SJCRH30 (cell line): ENCODE measurements around the gene TMEM175. TPM values are rescaled to one million over a fixed set of nuclear protein-coding genes. Genes with fewer than 3 reads are reported as not detected.
"Not testable (repeated sequence)": the region's sequence is repeated elsewhere in the genome, so short reads cannot be mapped to it uniquely, and the experiment has no call there.

Experiments used
- DNase-seq, 2 experiments: peaks; one replicate each; pipeline ENCODE4 v3.0.0-alpha.2; 2015 to 2020
- H3K27ac ChIP-seq: fragments of 250-450 bp; sonication (Bioruptor Pico); 2 replicates; pipeline ENCODE4 v1.5.1; 2020; ENCODE audit warnings: mild to moderate bottlenecking, moderate library complexity
- H3K27me3 ChIP-seq: fragments of 250-450 bp; sonication (Bioruptor Pico); 2 replicates; pipeline ENCODE4 v1.5.1; 2020; ENCODE audit warnings: mild to moderate bottlenecking, moderate library complexity
- H3K36me3 ChIP-seq: fragments of 250-450 bp; sonication (Bioruptor Pico); 2 replicates; pipeline ENCODE4 v1.5.1; 2020; ENCODE audit warnings: mild to moderate bottlenecking, moderate library complexity
- H3K4me1 ChIP-seq: fragments of 250-450 bp; sonication (Bioruptor Pico); 2 replicates; pipeline ENCODE4 v1.5.1; 2020; ENCODE audit warnings: mild to moderate bottlenecking, moderate library complexity
- H3K4me3 ChIP-seq: fragments of 250-450 bp; sonication (Bioruptor Pico); 2 replicates; pipeline ENCODE4 v1.5.1; 2020; ENCODE audit warnings: mild to moderate bottlenecking, moderate library complexity
- H3K9me3 ChIP-seq: fragments of 250-450 bp; sonication (Bioruptor Pico); replicated peaks from 2 replicates; pipeline ENCODE4 v1.5.1; 2020; ENCODE audit warnings: mild to moderate bottlenecking, moderate library complexity
- total RNA-seq: library from RNA; depleted of rRNA; stranded (reverse); fragments of >200 nt; shearing (Covaris generic); gene quantifications from 2 replicates; pipeline ENCODE4 v1.2.3, GENCODE V29; 2014

TMEM175 gene
- total RNA-seq, 1 experiment from 2014 or later: 6.8 TPM

DNA sequence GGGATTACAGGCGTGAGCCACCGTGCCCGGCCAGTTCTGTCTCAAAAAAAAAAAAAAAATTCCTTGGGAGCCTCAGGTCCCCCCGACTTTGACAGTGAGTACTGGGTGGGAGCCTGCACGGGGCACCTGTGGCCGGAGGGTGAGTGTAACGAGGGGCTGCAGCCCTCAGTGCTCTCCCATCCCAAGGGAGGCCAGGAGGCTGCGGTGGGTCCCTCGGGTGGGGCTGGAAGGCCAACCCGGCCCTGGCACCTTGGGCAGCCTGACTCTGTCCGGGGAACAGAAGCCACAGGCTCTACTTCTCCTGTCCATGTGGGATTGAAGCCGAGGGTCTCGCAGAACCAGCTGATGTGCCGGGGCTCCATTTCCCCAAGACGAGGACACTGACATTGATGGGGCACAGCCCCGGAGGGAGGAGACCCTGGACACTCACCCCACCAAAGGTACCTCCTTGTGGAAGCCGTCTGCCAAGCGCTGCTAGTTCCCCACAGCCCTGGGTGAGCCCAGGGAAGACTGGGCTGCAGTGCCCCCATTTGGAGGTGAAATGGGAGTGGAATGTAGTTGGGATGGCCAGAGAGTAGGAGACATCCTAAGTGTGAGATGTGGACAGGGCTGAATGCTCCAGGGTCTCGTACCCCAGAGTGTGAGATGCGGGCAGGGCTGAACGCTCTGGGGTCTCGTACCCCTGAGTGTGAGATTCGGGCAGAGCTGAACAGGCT is 63.2 kb downstream of the TMEM175 start:
- Histone ChIP-seq H3K27ac (no peak overlapping the region), H3K4me1 (no peaks in the 10 kb centered on the region; the same call in 1 of the 2 replicates), H3K4me3 (no peak overlapping the region), H3K9me3 (no peaks in the 10 kb centered on the region), H3K27me3 (peaks cover 5% of the 10 kb centered on the region; the same call in 1 of the 2 replicates), H3K36me3 (no peaks in the 10 kb centered on the region)
- DNase-seq: no peak

DNA sequence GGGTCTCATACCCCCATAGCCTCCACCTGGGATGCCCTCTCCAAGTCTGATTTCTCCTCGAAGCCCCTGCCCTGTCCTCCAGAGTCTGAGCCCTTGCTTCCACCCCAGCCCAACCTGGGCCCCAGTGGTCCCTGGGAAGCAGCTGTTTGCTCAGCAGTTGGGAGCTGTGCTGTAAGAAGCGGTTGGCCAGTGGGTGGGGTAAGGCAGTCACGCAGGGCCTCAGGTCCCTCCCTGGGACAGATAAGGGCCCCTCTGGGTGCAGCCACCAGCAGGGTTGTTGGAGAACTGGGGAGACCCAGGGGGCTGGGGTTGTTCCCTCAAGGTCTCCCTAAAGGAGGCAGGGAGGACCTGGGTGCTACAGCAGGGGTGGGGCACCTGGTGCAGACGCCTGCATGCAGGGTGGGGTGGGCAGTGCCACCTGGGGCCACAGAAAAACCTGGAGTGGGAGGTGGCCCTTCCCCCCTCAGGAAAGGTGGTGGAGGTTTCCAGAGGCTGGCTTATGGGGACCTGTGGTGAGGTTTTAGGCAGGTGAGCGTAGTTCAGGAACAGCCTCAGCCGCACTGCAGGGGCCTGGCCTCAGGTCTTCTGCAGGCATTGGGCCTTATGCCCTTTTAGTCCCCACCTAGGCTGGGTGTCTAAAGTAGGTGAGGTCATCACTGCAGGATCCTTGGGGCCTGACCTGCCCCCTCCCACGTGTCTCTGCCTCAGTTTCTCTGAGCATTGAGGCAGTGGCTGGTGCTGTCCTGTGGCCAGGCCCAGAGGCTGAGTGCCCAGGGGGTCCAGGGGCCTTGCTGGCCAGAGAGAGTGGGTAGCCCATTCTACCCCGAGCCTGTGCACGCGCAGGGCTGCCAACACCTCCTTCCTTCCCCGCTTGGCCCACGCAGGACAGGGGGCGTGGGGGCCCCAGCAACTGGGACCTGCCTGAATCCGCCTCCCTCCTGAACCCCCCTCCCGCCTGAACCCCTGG is 64.1 kb downstream of the TMEM175 start:
- Histone ChIP-seq H3K27me3 (peaks cover 5% of the 10 kb centered on the region; the same call in 1 of the 2 replicates), H3K4me1 (no peaks in the 10 kb centered on the region; the same call in 1 of the 2 replicates), H3K9me3 (no peaks in the 10 kb centered on the region), H3K36me3 (no peaks in the 10 kb centered on the region), H3K27ac (no peak overlapping the region), H3K4me3 (no peak overlapping the region)
- DNase-seq: no peak

DNA sequence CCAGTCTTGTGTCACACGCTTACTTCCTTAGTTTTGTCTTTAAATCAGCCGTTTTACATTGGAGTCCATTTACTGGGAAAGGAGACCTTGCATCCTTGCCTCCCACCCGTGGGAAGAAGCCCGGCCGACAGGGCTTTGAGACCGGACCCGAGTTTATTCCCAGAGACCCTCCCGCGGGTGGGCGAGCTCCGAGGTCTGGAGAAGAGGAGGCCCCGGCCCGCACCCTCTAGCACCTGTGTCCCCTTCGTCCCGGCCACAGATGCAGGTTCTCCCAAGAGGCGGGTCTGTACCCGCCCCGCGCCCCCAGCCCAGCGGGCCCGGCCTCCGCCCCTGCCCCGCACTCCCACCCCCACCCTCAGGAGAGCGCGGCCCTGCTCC is 64.7 kb downstream of the TMEM175 start:
- DNase-seq: no peak
- Histone ChIP-seq H3K27ac (no peak overlapping the region), H3K9me3 (no peaks in the 10 kb centered on the region), H3K36me3 (no peaks in the 10 kb centered on the region), H3K27me3 (peaks cover 5% of the 10 kb centered on the region; the same call in 1 of the 2 replicates), H3K4me3 (no peak overlapping the region), H3K4me1 (no peaks in the 10 kb centered on the region; the same call in 1 of the 2 replicates)

- peak overlapping the region; percentile 25; the same call in 1 of the 2 replicates for H3K4me3 ChIP-seq
- no peaks in the 10 kb centered on the region for H3K36me3 ChIP-seq
- no peak overlapping the region for H3K27ac ChIP-seq
- no peaks in the 10 kb centered on the region; the same call in 1 of the 2 replicates for H3K4me1 ChIP-seq
- H3K9me3 ChIP-seq: no peaks in the 10 kb centered on the region
- DNase-seq: no peak
- H3K27me3 ChIP-seq: peaks cover 5% of the 10 kb centered on the region; the same call in 1 of the 2 replicates
These were observed 65.3 kb downstream of the TMEM175 start for GRCh38 chr4:997375-998071.

GRCh38 chr4:998096-998691 is 65.9 kb downstream of the TMEM175 start:
- Histone ChIP-seq H3K4me3 (no peak overlapping the region), H3K27ac (no peak overlapping the region), H3K36me3 (no peaks in the 10 kb centered on the region), H3K9me3 (no peaks in the 10 kb centered on the region), H3K4me1 (no peaks in the 10 kb centered on the region; the same call in 1 of the 2 replicates), H3K27me3 (peaks cover 5% of the 10 kb centered on the region; the same call in 1 of the 2 replicates)
- DNase-seq: no peak

GRCh38 chr4:999240-999863 is 67.1 kb downstream of the TMEM175 start:
- H3K27me3 ChIP-seq, DNase-seq, H3K4me1 ChIP-seq, H3K27ac ChIP-seq, H3K4me3 ChIP-seq, H3K36me3 ChIP-seq, H3K9me3 ChIP-seq: not testable (repeated sequence)

DNA sequence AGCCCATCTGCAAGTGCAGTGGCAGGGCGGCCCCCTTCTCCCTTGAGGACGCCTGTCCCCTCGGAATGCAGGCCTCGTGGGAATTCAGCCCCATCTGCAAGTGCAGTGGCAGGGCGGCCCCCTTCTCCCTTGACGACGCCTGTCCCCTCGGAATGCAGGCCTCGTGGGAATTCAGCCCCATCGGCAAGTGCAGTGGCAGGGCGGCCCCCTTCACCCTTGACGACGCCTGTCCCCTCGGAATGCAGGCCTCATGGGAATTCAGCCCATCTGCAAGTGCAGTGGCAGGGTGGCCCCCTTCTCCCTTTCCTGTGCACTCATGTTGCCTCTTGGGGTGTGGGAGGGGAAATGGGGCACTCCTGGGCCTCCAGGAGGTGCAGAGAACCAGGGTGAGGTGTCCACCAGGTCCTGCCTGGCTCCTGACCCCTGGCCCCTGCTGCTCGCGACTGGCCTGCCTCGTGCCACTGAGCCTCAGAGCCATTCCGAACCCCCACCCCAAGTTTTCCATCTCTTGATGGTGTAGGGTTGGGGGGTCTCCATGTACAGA is 67.7 kb downstream of the TMEM175 start:
- Histone ChIP-seq H3K4me3 (no peak overlapping the region), H3K36me3 (no peaks in the 10 kb centered on the region), H3K9me3 (no peaks in the 10 kb centered on the region), H3K27ac (no peak overlapping the region), H3K27me3 (peaks cover 5% of the 10 kb centered on the region; the same call in 1 of the 2 replicates), H3K4me1 (no peaks in the 10 kb centered on the region)
- no peak for DNase-seq

DNA sequence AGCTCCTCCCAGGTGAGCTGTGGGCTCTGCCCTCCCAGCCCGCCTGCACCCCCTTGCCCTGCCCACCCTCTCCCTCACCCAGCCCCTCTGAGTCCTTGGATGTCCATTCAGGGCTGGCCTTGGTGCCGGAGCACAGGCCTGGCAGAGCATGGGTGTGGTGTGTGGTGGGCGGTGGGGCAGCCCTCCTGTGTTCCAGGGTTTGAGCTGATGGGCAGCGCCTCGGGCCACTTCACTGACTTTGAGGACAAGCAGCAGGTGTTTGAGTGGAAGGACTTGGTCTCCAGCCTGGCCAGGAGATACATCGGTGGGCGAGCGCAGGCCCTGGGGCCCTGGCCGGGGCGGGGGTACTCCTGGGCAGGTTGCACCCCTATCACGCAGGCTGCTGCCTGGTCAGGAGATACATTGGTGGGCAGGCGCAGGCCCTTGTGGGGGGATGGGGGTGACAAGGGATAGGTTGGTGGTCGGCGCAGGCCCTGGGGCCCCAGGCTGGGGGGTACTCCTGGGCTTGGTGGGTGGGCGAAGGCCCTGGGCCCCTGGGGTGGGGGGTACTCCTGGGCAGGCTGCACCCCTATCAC is 68.5 kb downstream of the TMEM175 start:
- Histone ChIP-seq H3K27ac (no peak overlapping the region), H3K27me3 (peaks cover 5% of the 10 kb centered on the region; the same call in 1 of the 2 replicates), H3K9me3 (no peaks in the 10 kb centered on the region), H3K36me3 (no peaks in the 10 kb centered on the region), H3K4me3 (no peak overlapping the region), H3K4me1 (no peaks in the 10 kb centered on the region)
- DNase-seq: no peak

GRCh38 chr4:1001561-1002130 is 69.4 kb downstream of the TMEM175 start:
- Histone ChIP-seq H3K36me3 (no peaks in the 10 kb centered on the region), H3K4me3 (no peak overlapping the region), H3K4me1 (no peaks in the 10 kb centered on the region), H3K27me3 (peaks cover 5% of the 10 kb centered on the region; the same call in 1 of the 2 replicates), H3K27ac (no peak overlapping the region), H3K9me3 (no peaks in the 10 kb centered on the region)
- no peak for DNase-seq

- H3K9me3 ChIP-seq: no peaks in the 10 kb centered on the region
- no peak for DNase-seq
- H3K27ac ChIP-seq: no peak overlapping the region
- no peaks in the 10 kb centered on the region for H3K36me3 ChIP-seq
- no peaks in the 10 kb centered on the region for H3K4me1 ChIP-seq
- H3K4me3 ChIP-seq: no peak overlapping the region
- H3K27me3 ChIP-seq: peaks cover 5% of the 10 kb centered on the region; the same call in 1 of the 2 replicates
These were observed 69.9 kb downstream of the TMEM175 start for GRCh38 chr4:1002131-1002630.

DNA sequence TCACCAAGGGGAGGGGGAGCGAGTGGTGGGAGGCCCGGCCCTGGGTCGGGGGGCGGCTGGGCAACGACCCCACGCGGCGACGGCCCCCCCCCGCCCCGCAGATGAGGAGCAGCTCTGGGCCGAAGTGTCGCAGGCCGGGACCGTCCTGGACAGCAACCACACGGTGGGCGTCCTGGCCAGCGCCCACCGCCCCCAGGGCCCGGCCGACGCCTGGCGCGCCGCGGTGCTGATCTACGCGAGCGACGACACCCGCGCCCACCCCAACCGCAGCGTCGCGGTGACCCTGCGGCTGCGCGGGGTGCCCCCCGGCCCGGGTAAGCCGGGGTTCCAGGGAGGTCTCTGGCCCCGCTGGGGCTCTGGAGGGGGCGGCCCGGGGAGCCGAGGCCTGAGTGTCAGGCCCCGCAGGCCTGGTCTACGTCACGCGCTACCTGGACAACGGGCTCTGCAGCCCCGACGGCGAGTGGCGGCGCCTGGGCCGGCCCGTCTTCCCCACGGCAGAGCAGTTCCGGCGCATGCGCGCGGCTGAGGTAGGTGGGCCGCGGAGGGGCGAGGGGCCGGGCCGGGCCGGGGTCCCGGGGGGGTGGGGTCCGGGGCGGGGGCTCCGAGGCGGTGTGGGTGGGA is 70.5 kb downstream of the TMEM175 start:
- Histone ChIP-seq H3K27ac (no peak overlapping the region), H3K4me1 (no peaks in the 10 kb centered on the region), H3K27me3 (peaks cover 3% of the 10 kb centered on the region; the same call in 1 of the 2 replicates), H3K4me3 (no peak overlapping the region), H3K36me3 (no peaks in the 10 kb centered on the region), H3K9me3 (no peaks in the 10 kb centered on the region)
- no peak for DNase-seq

DNA sequence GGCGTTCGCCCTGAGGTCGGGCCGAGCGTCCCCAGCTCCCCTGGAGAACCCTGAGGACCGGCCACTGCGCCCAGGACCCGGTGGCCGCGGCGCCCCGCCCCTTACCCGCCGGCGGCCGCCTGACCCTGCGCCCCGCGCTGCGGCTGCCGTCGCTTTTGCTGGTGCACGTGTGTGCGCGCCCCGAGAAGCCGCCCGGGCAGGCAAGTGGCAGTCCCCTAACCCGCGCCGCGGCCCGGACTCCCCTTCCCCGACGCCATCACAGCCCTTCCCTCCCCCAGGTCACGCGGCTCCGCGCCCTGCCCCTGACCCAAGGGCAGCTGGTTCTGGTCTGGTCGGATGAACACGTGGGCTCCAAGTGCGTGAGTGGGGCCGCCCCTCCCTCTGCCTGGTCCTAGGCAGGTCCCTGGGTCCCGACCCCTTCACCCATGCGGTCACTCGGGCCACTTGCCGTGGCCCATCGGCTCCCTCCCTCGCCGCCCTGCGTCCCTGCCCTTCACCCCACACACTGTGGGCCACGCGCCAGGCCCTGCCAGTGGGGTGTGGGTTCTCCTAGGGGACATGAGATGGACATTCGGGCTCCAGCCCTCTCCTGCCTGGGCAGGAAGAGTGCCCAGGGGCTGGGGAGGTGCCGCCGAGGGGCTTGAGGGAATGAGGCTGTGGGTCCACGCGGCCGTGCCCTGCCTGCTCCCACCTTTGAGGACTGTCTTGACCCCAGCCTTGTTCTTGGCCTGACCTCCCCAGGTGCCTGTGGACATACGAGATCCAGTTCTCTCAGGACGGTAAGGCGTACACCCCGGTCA is 71.2 kb downstream of the TMEM175 start:
- Histone ChIP-seq H3K4me3 (no peak overlapping the region), H3K4me1 (no peaks in the 10 kb centered on the region), H3K9me3 (no peaks in the 10 kb centered on the region), H3K27me3 (peaks cover 4% of the 10 kb centered on the region; the same call in 1 of the 2 replicates), H3K27ac (no peak overlapping the region), H3K36me3 (no peaks in the 10 kb centered on the region)
- no peak for DNase-seq
